M059J (cell line): ENCODE results near the gene SUPT7L. TPM values are rescaled to one million over a fixed set of nuclear protein-coding genes. Genes with fewer than 3 reads are reported as not detected.

Experiments used
- DNase-seq: peaks from one replicate; pipeline ENCODE4 v3.0.0-alpha.2; 2012; ENCODE audit warnings: low read depth
- total RNA-seq: library from RNA; depleted of rRNA; stranded (reverse); fragments of >200 nt; shearing (Covaris generic); gene quantifications from 2 replicates; pipeline ENCODE4 v1.2.3, GENCODE V29; 2014; rRNA removed

The SUPT7L gene, protein sequence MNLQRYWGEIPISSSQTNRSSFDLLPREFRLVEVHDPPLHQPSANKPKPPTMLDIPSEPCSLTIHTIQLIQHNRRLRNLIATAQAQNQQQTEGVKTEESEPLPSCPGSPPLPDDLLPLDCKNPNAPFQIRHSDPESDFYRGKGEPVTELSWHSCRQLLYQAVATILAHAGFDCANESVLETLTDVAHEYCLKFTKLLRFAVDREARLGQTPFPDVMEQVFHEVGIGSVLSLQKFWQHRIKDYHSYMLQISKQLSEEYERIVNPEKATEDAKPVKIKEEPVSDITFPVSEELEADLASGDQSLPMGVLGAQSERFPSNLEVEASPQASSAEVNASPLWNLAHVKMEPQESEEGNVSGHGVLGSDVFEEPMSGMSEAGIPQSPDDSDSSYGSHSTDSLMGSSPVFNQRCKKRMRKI
- 22.0 and 27.8 TPM in 2 replicates for total RNA-seq

DNA sequence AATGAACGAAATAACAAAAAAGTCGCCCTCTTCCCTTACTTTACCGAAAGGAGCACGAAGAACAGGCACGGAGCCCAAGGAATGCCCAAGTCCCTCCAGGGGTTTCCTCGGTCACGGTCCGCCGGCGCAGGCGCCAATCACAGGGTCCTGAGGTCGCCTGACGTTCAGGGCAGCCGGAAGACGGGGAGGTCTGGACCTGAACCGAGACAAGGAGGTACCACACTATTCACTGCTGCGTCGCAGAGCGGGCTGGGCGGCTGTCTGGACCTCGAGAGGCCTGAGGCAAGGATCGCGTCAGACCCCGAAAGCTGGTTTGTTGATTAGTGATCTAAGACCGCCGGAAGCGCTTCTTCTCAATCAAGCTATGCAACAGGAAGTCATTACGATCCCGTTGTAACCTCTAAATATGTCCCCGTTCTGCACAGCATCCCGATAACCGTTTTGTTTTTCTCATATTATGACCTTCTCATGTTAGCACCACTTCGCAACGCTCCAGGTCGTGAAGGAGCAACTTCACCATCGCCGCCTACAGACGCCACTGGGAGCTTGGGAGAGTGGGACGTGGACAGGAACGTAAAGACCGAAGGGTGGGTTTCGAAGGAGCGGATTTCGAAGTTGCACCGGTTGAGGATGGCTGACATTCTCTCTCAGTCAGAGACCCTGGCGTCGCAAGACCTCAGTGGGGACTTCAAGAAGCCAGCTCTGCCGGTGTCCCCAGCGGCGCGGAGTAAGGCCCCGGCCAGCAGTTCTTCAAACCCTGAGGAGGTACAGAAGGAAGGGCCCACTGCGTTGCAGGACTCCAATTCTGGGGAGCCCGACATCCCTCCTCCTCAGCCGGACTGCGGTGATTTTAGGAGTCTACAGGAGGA lies at the start of gene SUPT7L, which contains the start of gene SLC4A1AP:
Gene SUPT7L (minus strand): TSS at position 330 of the 869 bp plus-strand sequence. CDS start 1,422 bp downstream, outside the sequence.
Gene SLC4A1AP (plus strand): TSS at position 605 of the 869 bp plus-strand sequence. CDS start 26 bp downstream, at position 631.
- peak; percentile 82 for DNase-seq

DNA sequence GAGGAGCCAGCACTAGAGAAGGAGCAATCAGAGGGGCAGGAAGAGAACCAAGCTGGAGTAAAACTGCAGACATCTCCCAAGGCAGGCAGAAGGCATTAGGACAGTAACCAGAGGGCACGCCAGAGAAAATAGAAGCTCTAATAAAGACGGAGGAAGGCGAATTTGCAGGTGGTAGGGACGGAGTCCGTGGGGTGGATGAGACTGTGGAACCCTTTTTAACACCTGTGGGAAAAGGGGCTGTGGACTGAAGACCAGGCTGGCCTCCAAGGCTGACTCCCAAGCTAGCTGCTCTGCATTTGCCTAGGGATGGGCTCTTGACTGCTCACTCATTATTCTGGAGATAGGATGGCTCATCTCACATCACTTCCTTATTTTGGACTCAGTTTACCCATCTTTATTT lies 49.8 kb upstream of the SUPT7L start:
- DNase-seq: no peak

DNA sequence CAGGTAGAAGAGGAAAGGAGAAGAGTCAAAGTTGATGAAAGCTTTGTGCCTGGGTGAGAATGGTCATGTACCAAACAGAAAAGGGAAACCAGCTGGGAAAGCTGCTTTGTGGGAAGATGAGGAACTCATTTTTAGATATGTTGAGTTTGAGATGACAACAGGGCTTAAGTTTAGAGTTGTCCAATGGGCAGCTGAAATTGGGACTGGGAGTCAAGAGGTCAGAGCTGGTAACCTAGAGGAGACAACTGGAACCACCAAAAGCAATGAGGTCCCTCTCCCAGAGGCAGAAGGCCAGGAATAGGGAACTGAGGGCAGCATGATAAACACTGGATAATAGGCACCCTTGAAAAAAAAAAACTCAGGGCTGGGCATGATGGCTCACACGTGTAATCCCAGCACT lies 49.1 kb upstream of the SUPT7L start:
- no peak for DNase-seq

DNA sequence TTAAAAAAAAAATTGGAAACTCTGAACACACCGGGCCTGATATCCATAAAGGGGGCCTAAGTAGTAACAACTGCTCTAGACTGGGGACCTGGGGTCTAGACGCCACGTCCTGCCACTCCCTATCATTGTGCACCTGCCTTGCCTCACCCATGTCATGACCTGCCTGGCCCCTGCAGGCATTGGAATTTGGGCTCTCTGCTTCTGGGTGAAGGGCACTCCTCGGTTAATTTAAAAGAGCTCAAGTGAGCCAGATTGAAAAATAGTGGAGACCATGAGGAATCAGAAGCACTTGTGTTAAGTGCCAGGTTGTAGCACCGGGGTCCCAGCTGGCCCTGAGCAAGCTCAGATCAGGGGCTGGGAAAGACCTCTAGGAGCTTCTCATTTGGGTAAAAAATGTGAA lies 48.4 kb upstream of the SUPT7L start:
- no peak for DNase-seq

DNA sequence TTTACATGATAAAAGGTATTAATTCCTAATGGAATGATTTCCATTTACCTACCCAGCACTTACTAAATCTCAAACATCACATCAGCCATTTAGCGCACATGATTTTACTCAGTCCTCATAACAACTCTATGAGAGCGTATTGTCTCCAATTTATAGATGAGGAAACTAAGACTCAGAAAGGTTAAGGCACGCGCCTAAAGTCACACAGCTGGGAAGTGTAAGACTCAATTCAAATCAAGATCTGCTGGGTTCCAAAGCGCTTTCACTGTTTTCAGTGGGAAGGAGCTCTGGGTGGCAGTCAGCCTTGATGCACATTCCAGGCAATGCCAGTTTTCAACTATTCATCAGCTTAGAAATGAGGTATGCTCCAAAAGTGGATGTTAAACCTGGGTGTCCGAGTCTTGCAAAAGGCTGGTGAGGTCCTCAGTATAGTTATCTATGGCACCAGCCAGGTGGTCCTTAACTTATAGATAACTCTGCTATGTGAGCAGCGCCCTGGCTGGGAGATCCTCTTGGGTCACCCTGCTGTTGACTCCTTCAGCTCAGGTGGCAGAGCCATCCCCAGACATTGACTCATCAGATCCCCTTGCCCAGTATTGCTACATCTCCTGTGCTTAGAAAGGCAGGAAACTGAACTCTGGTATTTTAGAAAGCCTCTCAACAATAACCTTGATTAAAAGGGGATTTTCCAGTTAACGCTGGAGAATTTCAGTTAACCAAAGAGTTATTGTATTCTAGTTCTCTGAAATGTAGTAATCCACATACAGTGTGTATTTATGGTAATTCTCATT lies 47.4 kb upstream of the SUPT7L start:
- peak; percentile 45 for DNase-seq

DNA sequence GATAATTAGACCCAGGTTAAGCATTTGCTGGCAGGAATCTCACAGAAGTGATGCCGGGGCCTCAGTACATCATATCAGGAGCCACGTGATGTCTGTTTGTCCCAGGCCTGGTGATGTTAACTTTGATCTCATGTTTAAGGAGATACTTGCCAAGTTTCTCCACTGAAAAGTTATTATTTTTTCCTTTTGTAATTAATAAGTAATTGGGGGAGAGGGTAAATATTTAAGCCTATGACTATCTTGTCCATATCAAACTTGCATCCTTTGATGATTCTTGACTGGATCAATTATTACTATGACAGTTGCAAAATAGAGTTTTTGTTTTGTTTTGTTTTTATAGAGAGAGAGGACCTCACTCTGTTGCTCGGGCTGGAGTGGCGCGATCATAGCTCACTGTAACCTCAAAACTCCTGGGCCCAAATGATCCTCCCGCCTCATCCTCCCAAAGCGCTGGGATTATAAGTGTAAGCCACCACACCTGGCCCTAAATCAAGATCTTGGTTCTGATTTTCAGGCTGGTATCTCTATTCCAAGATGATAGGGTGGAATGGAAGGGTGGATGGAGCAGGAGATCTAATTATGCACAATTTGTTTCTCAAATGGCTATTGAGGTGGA lies 46.7 kb upstream of the SUPT7L start:
- DNase-seq: no peak

DNA sequence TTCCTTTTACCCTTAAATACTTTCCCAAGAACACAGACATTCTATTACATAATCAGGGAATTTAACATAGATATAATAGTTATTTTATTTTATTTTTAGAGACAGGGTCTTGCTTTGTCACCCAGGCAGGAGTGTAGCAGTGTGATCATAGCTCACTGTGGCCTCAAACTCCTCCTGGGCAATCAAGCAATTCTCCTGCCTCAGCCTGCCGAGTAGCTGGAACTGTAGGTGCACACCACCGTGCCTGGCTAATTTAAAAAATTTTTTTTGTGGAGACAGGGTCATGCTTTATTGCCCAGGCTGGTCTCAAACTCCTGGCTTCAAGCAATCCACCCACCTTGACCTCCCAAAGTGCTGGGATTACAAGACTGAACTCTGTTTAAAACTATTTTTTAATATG lies 45.9 kb upstream of the SUPT7L start:
- no peak for DNase-seq

DNA sequence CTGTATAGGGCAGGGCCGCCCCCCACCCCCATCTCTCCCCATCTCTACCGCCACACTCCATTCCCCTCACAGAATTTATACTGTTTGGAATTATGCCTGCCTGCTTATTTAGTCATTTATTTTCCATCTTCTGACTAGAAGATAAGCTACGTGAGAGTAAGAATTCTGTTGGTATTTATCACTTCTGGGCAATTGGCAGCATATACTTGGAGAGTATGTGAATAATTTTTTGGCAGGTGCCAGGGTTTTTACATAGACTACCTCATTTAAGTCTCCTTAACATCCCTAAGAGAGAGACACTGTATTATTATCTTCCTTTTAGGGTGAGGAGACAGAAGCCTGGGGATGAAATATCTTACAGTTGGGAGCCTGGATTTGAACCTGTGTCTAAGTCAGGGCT lies 45.3 kb upstream of the SUPT7L start:
- no peak for DNase-seq

DNA sequence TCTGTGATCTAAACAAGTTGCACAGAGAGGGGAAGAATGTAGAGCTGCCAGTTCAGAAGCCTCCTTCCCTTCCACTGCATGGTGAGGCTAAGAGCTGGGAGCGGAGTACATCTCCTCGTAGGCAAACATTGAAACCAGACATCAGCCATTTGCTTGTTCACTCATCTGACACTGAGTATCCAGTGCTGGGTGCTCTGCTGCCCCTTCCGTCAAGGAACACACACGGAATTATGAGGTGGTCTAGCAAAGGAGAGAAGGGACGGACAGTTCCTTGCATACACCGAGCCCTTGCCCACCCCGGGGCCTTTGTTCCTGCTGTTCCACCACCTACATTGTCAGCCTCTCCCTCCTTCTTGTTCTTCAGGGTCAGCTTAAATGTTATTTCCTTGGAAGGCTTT lies 44.8 kb upstream of the SUPT7L start:
- DNase-seq: no peak

DNA sequence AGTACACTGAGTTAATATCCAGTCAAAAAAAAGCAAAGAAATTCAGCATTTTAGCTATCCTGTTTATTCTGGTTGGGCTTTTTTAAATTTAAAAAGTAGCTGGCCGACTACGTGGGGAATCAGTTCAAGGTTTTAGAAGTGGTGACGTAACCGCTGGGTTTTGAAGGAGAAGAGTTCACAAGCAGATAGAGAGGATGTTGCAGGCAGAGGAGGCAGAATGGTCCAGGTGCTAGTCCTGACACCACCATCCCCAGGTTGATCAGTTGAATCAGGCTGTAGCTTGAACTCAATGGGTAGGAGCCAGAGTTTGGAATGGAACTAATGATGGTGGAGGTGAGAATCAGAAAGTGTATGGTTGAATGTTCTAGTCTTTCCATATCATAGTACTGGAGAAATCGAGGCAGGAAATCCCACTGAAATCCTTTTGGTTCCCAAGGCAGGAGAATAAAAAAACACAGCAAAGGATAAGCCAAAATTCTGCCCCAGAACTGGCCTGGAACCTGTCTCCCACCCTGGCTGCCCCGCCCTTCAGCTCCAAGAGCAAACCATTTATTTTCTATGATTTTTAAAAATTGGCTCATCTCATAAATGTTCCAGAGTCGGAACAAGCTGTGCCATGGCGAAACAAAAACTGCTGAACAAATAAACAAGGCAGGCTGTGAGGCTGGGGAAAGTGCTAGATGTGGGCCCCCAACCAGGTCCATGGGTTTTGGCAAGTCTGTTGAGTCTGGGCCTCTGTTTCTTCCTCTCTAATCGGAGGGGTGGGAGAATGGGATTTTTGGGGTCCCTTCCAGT lies 44.2 kb upstream of the SUPT7L start:
- no peak for DNase-seq

DNA sequence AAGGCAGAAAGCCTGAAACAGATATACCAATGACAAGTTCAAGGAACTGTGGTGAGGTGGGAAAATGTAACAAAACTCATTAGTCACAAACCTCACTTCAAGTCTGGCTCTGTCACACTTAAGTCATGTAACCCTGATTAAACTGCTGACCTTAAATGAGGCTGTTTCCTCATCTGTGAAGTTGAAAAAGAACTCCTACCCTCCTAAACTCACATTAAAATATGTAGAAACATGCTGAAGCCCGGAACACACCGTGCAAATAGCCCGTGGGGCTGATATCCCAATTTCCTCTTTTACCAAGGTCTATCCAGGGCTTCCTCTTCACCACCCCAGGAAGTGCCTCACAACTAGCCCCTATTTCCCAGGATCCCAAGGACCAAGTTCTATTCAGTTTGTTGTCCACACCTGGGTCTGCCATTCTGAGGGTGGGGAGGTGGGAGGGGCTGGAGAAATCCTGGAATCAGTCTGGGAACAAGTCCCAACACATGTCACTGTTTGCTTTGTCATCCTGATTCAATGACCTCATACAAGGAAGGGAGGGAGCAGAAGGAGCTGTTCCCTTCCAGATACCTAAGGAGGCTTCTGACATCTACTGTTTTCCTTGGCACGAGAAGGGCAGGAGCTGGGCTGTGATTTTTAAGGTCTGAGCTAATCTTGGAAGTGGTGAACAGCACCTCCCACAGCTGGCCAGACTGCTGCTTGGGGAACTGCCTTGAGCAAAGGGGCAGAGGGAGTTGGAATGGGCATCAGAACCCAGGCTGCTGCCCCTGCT lies 42.6 kb upstream of the SUPT7L start:
- peak; percentile 97 for DNase-seq

DNA sequence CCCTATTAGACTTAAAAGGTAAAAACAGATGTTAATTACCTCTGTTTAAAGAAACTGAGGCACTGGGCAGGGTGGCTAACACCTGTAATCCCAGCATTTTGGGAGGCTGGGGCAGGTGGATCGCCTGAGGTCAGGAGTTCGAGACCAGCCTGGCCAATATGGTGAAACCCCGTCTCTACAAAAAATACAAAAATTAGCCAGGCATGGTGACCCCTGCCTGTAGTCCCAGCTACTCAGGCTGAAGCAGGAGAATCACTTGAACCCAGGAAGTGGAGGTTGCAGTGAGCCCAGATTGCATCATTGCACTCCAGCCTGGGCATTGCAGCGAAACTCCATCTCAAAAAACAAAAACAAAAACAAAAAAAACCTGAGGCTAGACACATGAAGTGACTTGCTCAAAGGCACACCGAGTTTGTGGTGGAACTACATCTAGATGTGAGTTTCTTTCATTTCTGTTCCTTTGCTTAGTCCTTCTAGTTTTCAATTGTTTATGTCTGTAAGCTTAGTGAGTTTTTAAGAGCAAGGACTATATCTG lies 41.0 kb upstream of the SUPT7L start:
- no peak for DNase-seq

DNA sequence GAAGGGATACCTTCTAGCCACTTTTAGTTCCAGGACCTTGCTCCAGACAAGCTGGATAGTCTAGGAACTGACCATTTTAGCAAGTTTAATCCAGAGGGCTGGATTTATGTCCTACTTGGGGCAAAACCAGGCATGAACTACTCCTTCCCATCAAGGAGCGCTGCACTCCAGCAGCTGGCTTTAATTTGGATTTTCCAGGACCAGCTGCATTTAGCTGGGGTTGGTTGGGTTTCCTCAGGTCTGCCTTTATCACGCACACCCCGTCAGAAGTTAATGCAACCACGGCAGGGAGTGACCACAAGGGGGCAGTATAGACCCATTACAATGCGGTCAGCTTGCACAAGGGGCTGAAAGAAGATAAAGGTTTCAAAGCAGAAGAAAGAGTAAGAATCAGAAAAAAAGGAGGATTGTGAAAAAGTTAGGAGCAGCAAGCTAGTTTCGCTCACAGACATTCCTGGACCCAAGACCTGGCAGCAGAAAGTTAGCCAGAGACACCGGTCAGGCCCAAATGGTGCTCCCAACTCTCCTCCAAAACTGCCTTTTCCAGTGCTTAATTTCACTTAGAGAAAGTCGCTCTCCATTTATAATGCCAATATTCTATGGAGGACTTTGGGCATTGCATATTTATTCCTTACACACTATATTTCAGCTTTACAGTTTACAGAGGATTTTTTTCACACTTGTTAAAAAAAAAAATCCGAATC lies 40.4 kb upstream of the SUPT7L start:
- DNase-seq: peak; percentile 83

DNA sequence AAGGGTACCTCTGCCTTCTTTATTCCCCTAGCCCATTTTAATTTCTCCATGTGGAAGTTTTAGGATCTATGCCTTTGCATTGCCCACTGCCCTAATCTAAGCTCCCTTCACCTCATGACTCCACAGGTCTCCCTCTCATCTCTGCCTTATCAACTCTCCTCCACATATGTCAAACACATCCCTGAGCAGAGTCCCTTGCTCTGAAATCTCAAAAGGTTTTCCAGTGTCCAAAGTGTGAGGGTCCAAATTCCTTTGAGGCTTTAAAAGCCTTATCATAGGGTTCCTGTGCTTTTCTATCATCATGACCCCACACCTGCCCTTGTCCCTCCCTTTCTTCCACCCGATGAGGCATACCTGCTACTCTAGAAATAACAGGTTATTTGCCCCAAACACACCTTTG lies 38.9 kb upstream of the SUPT7L start:
- DNase-seq: no peak

DNA sequence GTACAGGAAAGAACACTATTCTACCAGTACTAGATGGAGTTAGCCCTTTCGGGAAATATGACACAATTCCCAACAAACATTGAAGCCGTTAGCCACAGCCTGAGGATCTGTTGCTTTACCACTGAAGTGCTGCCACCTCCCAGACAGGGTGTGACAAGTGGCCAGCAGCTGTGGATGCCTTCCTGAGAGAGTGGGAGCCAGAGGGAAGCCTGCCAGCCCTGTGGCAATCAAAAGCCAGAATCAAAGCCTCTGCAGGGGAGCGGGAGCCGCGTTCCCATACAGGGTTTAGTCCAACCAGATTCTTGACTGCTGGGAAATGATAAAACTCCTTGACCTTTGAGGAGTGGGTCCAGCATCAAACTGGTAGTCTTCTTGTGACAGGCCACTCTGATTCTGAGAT lies 38.3 kb upstream of the SUPT7L start:
- DNase-seq: peak; percentile 55

DNA sequence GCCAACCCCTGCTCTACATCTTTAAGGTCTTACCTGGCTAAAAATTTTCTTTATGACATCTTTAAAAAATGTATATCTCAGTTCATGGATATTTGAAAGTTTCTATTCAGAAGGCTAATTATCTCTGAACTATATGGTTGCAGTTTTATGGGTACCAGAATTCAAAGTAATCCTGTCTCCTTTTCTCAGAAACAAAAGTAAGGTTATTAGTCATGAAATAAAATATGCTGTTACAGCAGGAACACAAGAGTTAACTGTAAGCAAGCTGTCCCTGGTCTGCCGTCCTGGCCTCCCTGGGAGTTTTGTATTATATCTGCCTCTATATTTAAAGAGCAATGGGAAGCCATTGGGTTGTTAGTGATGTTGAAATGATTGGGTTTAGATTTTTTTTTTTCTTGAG lies 34.2 kb upstream of the SUPT7L start:
- no peak for DNase-seq

DNA sequence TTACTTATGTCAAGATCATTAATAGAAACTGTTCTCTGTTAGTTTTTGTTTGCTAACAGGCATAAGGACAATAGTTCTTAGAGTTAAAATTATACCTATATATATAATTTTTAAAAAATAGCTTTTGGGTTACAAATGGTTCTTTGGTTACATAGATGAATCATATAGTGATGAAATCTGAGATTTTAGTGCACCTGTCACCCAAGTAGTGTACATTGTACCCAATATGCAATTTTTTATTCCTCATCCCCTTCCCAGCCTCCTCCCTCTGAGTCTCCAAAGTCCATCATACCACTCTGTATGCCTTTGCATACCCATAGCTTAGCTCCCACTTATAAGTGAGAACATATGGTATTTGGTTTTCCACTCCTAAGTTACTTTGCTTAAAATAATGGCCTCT lies 26.6 kb upstream of the SUPT7L start:
- no peak for DNase-seq

DNA sequence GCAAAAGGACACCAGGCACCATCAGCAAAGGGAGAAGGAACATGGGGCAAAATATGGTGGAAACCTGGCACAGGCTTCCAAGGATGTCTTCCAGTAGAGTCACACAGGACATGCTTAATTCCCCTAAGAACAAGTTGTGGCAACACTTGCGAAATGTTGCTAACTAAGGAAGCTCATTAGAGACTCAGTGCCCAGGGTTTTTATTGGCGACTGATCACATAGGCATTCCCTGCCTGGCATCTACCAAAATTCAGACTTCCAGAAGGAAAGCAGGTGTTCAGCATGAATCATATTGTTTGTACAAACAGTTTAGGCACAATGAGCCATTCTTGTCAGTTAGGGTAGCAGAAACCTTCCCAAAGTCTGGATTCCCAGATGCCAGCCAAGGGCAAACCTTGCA lies 26.0 kb upstream of the SUPT7L start:
- DNase-seq: no peak

DNA sequence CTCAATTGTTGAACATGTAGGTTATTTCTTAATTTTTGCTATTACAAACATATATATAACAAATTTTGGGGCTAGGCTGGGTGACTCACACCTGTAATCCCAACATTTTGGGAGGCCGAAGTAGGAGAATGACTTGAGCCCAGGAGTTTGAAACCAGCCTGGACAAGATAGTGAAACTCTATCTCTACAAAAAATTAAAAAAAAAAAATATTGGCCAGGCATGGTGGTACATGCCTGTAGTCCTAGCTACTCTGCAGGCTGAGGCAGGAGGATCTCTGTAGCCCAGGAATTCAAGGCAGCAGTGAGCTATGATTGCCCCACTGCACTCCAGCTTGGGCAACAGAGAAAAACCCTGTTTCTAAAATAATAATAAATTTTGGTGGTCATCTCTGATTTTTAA lies 23.8 kb upstream of the SUPT7L start:
- DNase-seq: no peak
